EH (cell line): ENCODE results near the gene DPP3.
"Not testable (repeated sequence)": the region's sequence is repeated elsewhere in the genome, so short reads cannot be mapped to it uniquely, and the experiment has no call there.

Experiments
- DNase-seq: peaks from one replicate; pipeline ENCODE4 v3.0.0-alpha.2; 2015; ENCODE audit warnings: low read depth

The DPP3 gene

DNA sequence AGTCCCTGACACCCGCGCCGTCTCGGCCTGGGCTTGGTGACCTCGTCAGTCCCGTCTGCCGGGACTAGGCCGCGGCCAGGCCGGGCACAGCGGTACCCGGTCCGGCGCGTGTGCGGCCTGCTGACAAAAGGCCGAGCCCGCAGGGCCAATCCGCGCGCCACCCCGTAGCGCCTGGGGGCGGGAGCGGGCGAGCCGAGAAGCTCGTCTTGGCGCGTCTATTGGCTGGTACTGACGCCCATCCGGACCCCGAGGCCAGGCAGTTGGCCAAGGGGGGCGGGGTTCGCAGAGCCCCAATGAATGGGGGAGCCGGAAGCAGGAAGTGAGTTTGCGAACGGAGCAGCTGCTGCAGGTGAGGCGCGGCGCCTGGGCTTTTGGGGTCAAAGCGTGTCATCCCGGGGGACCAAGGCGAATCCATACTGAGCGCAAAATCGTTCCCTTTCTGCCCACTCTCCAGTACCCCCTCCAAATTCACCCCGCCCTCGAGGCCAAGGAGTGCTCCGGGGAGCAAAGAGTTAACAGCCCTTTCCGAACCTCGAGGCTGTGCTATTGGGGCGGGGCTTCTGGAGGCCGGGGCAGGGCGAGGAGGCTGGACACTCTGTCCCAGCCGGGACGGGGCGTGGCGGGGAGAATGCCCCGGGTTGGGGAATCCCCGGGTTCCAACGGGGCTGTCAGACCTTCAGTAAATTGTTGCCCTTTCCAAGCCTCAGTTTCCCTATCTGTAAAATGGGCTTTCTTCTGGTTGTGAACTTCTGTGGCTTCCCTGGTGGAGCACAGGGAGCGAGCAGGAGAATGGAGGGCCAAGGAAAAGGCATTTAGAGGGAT, at the start of gene DPP3:
Gene DPP3, plus strand, starts transcription at position 318 of the 822 bp plus-strand sequence. CDS start 1,767 bp downstream, outside the sequence.
- peak; percentile 96 for DNase-seq

GRCh38 chr11:66431287-66431686, 48.9 kb upstream of the DPP3 start:
- DNase-seq = not testable (repeated sequence)

DNA sequence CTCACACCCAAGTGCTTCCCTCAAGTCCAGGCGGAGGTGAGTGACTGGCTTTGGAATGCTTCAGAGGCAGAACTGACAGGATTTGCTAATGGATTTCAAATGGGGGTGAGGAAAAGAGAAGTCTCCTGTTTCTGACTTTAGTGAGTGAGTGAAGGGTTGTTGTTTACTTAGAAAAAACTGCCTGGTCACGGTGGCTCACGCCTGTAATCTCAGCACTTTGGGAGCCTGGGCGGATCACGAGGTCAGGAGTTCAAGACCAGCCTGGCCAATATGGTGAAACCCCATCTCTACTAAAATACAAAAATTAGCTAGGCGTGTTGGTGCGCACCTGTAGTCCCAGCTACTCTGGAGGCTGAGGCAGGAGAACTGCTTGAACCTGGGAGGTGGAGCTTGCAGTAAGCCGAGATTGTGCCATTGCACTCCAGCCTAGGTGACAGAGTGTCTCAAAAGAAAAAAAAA, 48.3 kb upstream of the DPP3 start:
- DNase-seq = not testable (repeated sequence)

- DNase-seq = no peak
Observed at GRCh38 chr11:66432597-66432996, 47.6 kb upstream of the DPP3 start.

DNA sequence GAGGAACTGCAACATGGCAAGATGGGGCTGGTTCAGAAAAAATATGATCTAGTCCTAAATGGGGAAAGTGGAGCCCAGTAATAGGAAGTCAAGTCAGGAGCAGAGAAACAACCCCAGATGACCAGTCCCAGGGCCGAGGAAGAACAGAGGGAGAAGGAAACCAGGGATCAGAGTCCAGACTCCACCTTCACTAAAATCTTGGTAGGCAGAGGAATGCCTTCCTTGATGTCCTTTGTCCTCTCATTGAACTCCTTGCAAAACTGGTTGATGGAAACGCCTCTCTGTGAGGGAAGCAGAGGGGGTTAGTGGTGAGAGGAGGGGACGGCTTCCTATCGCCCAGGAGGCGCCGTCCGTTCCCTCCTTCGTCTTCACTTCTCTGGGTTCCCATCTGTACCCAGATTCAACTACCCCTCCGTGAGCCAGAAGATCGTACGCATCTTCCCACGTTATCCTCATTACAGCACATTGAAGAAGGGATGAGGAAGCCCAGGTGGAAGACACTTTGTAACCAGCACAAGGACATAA, 42.2 kb upstream of the DPP3 start:
- peak; percentile 15 for DNase-seq

DNA sequence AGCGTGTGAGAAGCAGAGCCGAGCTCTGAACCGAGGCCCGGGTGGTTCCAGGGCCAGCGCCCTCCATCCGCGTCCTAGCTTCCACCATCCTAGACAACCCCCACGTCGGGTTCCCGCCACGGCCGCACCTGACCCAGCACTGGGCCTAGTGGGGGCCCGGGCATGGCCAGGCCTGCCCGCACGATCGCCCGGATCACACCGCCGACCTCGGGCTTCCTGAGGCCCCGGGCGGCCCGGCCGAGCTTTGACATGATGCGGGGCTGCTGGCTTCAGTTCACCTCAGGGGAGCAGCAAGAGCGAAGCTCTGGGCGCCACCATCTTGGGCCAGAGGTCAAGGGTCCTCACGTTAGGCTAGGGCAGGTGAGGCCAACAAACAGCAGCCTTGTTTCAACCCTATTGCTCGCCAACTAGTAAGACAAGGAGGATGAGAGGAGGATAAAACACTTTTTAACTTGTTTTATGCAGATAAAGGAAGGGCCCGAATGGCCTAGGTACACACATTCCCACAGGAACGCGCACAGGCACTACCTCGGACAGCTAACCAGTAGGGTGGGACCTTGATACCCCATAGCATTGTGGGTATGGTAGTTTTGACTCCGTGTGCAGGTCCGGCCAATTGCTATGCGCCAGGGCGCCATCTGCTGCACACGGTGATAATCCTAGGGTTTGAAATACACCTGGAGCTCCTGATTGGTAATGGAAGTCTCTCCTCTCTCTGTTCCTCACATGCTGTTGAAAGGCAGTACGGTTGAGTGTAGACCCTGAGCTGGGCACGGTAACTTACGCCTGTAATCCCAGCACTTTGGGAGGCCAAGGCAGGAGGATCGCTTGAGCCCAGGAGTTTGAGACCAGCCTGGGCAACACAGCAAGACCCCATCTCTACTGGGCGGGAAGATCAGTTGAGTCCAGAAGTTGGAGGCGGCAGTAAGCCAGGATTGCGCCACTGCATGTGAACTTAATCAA, 41.4 kb upstream of the DPP3 start, which contains the start of gene MRPL11:
Gene MRPL11, minus strand, starts transcription at position 345 of the 963 bp plus-strand sequence. Its CDS starts 94 bp downstream, at position 251.
- DNase-seq = peak; percentile 93

DNA sequence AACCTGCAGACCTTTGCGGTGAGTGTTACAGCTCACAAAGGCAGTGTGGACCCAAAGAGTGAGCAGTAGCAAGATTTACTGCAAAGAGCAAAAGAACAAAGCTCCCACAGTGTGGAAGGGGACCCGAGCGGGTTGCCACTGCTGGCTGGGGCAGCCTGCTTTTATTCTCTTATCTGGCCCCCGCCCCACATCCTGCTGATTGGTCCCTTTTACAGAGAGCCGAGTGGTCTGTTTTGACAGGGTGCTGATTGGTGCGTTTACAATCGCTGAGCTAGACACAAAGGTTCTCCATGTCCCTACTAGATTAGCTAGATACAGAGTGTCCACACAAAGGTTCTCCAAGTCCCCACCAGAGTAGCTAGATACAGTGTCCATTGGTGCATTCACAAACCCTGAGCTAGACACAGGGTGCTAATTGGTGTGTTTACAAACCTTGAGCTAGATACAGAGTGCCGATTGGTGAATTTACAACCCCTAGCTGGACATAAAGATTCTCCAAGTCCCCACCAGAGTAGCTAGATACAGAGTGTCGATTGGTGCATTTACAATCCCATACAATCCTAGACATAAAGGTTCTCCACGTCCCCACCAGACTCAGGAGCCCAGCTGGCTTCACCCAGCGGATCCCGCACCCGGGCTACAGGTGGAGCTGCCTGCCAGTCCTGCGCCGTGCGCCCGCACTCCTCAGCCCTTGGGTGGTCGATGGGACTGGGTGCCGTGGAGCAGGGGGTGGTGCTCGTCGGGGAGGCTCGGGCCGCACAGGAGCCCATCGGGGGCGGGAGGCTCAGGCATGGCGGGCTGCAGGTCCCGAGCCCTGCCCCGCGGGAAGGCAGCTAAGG, 39.9 kb upstream of the DPP3 start:
- not testable (repeated sequence) for DNase-seq

GRCh38 chr11:66440940-66441282, 39.3 kb upstream of the DPP3 start:
- not testable (repeated sequence) for DNase-seq

DNA sequence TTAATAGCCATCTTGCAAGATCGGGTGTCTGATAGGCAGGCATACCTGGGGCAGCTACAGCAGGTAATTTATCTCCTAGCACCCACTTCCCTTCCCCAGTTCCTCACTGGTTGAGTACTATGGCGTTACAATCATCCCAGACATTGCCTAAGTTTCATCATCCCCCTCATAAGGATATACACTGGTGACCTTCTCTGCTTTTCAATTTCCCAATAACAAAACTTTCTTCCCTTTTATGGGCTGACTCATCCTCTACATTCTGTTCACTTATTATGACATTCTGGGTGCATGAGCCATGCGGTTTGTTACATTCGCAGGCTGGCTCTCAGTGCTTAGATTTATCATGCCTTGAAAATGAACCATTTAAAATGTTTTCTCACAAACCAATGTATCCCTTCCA, 36.6 kb upstream of the DPP3 start:
- peak; percentile 97 for DNase-seq

DNA sequence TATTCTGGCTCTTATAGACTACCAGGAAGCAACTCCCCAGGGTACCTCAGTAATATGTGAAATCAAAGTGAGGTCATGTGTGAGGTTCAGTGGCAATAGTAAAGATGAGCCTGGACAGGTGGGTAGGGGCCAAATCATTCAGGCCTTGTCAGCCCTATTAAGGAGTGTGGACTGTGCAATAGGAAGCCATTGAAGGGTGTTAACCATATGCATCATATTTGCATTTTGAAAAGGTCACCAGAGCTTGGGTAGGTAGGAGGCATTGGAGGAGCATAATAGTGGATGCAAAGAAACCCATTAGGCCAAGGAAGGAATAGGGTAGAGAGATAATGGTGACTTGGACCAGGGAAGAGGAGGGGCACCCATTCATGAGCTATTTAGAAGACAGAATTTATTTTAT, 33.2 kb upstream of the DPP3 start:
- no peak for DNase-seq

GRCh38 chr11:66448523-66448922, 31.7 kb upstream of the DPP3 start:
- DNase-seq = no peak

DNA sequence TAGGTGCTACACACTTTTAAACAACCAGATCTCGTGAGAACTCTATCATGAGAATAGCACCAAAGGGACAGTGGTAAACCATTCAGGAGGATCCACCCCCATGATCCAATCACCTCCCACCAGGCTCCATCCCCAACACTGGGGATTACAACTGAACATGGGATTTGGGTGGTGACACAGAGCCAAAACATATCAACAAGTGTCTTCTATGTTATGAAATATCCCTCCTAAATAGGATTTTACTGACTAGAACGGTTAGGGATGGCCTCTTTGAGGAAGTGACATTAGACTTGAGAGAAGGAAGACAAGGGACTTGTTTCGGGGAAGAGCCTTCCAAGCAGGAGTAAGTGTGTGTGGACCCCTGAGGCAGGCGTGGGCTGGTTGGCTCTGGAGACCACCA, 29.7 kb upstream of the DPP3 start:
- no peak for DNase-seq

- no peak for DNase-seq
Observed at GRCh38 chr11:66451663-66452062, 28.6 kb upstream of the DPP3 start.

DNA sequence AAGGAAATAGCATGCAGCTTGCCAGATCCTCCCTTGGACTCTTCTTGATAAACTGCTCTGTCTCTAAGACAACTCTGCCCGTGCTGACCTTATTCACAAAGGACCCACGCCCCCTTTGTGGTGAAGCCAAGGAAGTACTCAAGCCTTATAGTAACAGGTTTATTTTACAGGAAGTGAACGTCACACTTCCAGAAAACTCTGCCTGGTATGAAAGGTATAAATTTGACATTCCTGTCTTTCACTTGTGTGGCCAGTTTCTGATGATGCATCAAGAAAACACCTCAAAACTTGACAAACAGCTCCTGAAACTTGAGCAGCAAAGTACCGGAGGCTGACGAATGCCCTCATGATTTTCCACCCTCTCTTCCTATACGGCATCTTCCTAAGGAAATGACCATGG, 26.0 kb upstream of the DPP3 start:
- DNase-seq = no peak

DNA sequence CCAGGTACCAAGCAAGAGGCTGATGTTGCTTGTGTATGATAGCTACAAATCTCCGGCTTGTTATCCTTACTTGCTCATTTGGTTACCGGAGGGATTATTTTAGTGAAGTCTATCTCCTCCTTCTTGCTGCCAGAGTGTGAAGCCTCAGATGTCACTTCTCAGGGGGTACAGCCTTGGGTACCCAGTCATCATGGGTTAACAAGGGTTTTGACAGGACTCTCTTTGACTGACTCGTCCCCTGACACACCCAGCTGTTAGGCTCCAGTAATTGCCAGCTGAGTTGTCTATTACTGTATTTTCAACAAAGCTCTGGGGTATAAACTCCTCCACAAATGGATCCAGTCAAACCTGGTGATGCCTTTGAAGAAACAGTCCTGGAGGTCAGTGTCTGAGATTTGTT, 25.4 kb upstream of the DPP3 start:
- DNase-seq = no peak

DNA sequence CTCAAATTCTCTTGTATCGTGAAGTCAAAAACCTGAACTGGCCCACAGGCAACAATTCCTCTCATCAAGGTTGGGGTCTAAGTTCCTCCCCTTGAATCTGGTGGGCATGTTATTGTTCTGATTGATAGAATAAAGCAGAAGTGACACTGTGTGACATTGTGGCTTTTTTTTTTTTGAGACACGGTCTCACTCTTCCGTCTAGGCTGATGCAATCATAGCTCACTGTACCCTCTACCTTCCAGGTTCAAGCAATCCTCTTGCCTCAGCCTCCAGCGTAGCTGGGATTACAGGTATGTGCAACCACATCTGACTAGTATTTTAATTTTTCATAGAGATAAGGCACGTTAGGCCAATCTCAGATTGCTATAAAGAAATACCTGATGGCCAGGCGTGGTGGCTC, 22.4 kb upstream of the DPP3 start:
- no peak for DNase-seq

GRCh38 chr11:66459138-66459778, 21.0 kb upstream of the DPP3 start:
- peak; percentile 22 for DNase-seq

GRCh38 chr11:66462010-66462409, 18.2 kb upstream of the DPP3 start:
- DNase-seq = no peak

- no peak for DNase-seq
Observed at GRCh38 chr11:66462911-66463310, 17.3 kb upstream of the DPP3 start.

DNA sequence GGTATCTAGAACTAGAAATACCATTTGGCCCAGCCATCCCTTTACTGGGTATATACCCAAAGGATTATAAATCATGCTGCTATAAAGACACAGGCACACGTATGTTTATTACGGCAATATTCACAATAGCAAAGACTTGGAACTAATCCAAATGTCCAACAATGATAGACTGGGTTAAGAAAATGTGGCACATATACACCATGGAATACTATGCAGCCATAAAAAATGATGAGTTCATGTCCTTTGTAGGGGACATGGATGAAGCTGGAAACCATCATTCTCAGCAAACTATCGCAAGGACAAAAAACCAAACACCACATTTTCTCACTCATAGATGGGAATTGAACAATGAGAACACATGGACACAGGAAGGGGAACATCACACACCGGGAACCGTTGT, 16.1 kb upstream of the DPP3 start:
- DNase-seq = not testable (repeated sequence)

DNA sequence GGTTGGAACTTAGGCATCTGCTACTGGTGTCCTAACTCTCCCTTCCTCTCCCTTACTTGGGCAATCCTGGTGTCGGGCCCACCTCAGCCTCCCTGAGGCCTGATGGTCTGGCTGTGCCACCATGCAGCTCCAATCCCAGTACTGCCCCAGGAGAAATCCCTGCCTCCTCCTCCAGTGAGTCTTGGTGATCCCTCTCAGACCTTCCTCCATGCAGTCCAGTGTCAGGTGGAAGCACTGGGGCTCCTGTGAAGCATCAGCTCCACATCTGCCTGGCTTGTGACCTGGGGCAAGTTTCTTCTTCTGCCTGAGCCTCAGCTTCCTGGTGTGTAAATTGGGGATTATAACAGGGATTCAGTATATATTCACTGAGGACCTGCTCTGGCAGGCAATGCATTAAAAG, 15.3 kb upstream of the DPP3 start:
- DNase-seq = no peak
